K562 treated with DMSO at 1 percent for 24 hours (cell line): ENCODE data around the gene STAC2. TPM values are rescaled to one million over a fixed set of nuclear protein-coding genes. Genes with fewer than 3 reads are reported as not detected.

ENCODE experiments used
- total RNA-seq: library from RNA; unstranded; fragments of 300-600 nt; gene quantifications from 2 replicates; pipeline ENCODE4 v1.2.3, GENCODE V29; 2022; ENCODE audit warnings: low read depth; ENCODE audit not compliant: insufficient read depth

Gene STAC2, protein sequence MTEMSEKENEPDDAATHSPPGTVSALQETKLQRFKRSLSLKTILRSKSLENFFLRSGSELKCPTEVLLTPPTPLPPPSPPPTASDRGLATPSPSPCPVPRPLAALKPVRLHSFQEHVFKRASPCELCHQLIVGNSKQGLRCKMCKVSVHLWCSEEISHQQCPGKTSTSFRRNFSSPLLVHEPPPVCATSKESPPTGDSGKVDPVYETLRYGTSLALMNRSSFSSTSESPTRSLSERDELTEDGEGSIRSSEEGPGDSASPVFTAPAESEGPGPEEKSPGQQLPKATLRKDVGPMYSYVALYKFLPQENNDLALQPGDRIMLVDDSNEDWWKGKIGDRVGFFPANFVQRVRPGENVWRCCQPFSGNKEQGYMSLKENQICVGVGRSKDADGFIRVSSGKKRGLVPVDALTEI
- not detected in 2 replicates for total RNA-seq

GRCh38 chr17:39225308-39225958 lies at the start of gene STAC2:
STAC2 (minus strand) TSS chr17:39225945; CDS start chr17:39225502, 443 bp downstream.

GRCh38 chr17:39200070-39200879 lies 25.5 kb downstream of the STAC2 start, which contains the start of gene RPL19:
RPL19 (plus strand) TSS chr17:39200283; CDS start chr17:39200345, 62 bp downstream.

DNA sequence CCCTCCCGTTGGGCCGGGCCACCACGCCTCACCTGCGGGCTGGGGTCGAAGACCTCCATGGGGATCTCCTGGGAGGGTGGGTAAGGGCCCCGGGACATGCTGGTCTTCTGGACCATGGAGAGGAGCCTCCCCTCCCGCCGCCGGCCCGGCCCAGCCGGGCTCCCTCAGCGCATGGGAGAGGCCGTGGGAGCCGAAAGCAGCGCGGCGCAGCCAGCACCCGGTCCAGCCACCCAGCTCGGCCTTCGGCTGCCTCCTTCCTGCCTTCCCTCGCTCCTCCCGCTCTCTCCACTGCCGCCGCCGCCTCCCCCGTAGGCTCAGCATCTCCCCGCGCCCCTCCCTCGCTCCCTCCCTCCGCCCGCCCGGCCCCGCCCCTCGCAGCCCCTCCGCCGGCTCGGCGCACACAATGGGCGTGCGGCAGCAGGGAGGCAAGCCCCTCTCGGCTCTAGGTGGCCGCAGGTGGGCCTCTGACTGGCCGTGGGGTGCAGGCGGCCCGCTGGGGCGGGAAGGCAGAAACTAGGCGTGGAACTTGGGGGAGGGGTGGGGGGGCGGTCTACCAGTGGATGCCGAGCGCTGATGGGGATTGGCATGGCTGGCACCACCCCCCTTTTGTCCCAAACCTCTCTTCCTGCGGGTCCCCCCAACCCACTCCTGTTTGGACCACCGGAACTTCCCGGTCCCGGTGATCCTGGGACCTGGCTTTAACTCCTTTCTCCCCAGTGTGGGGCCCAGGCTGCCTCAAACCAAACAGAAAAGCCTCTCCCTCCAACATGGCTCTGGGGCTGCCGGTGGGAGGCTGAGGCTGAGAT lies 28.2 kb downstream of the STAC2 start, which contains the start of gene CACNB1:
Gene CACNB1, minus strand, starts transcription at position 290 of the 806 bp plus-strand sequence. Its CDS starts 174 bp downstream, at position 116.

DNA sequence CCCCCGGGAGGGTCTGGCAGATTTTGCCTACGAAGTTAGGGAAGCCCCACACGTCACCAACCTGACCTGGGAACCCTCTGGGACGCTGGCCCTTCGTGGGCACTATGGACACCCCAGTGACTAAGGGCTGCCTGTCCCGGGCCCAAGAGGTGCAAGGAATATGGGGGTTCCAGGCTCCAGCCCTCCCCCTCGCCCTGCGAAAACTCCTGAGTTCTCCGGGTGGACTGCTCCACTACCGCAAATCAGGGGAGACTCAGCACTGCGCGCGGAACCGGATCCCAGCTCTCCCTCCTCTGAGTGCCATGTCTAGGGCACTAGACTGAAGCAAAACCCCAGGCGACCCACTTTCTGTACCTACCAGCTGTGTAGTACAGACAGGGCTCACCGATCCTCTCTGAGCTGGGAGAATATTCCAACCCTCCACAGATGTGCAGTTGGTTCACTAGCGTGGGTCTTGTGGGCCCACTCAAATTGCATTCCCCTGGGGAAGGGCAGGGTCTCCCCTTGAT lies 59.9 kb downstream of the STAC2 start, which contains the start of gene ARL5C:
Gene ARL5C, minus strand, starts transcription at position 321 of the 509 bp plus-strand sequence. CDS start 401 bp downstream, outside the sequence.

Other genes starting within 250 kb of the STAC2 start
- gene PLXDC1, start 74.3 kb downstream of the STAC2 start, total RNA-seq, result not detected in 2 replicates
- gene ARL5C, start 59.8 kb downstream of the STAC2 start, total RNA-seq, result not detected in 2 replicates
- gene CACNB1, start 28.3 kb downstream of the STAC2 start, total RNA-seq, result 1.3 and 1.6 TPM in 2 replicates
- gene RPL19, start 25.7 kb downstream of the STAC2 start, total RNA-seq, result 4,157 and 4,223 TPM in 2 replicates
- gene FBXL20, start 175.7 kb upstream of the STAC2 start, total RNA-seq, result 7.3 and 7.4 TPM in 2 replicates
- 18.2 and 20.7 TPM in 2 replicates for gene MED1, start 225.3 kb upstream of the STAC2 start, total RNA-seq
- gene CDK12, start 235.5 kb upstream of the STAC2 start, total RNA-seq, result 26.6 and 28.7 TPM in 2 replicates